Ureter (tissue), 1 donor: ENCODE data around the gene COMP. TPM values are rescaled to one million over a fixed set of nuclear protein-coding genes. Genes with fewer than 3 reads are reported as not detected.

Experiments
- DNase-seq: peaks from one replicate; pipeline ENCODE4 v3.0.0-alpha.2; 2020; ENCODE audit warnings: low spot score
- total RNA-seq: library from RNA; stranded (reverse); gene quantifications from one replicate; pipeline ENCODE4 v1.2.4, GENCODE V29; 2023
- donor health status: DM: yes; HTN: yes; CAD: no.

COMP gene
- total RNA-seq, 1 donor from 2014 or later, result 1.8 TPM

- DNase-seq, result no peak
These were observed 21.9 kb downstream of the COMP start for GRCh38 chr19:18768997-18769891.

DNA sequence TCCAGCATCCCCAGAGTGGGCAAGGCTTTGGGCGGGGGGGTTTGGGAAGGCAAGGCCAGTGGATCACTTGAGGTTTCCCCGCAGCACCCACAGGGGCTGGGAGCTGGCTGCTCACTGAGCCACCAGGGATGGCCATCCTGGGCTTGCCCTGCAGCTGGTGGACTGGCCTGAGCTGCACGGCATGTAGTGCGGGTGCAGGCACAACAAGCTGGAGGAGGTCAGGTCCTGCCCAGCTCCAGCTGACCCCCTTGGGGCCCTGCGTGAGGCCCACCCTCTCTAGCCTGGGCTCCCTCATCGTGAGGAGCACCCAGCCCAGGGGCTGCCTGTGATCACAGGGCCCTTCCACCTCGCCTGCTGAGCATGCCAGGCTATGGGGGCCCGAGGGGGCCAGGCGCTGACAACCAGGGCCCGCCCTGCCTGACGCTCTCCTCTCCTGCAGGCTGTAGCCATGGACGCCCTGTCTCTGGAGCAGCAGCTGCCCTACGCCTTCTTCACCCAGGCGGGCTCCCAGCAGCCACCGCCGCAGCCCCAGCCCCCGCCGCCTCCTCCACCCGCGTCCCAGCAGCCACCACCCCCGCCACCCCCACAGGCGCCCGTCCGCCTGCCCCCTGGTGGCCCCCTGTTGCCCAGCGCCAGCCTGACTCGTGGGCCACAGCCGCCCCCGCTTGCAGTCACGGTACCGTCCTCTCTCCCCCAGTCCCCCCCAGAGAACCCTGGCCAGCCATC lies 22.9 kb downstream of the COMP start:
- no peak for DNase-seq

- DNase-seq, result no peak
These were observed 25.9 kb downstream of the COMP start for GRCh38 chr19:18765224-18765623.

- no peak for DNase-seq
These were observed 26.5 kb downstream of the COMP start for GRCh38 chr19:18764591-18765051.

DNA sequence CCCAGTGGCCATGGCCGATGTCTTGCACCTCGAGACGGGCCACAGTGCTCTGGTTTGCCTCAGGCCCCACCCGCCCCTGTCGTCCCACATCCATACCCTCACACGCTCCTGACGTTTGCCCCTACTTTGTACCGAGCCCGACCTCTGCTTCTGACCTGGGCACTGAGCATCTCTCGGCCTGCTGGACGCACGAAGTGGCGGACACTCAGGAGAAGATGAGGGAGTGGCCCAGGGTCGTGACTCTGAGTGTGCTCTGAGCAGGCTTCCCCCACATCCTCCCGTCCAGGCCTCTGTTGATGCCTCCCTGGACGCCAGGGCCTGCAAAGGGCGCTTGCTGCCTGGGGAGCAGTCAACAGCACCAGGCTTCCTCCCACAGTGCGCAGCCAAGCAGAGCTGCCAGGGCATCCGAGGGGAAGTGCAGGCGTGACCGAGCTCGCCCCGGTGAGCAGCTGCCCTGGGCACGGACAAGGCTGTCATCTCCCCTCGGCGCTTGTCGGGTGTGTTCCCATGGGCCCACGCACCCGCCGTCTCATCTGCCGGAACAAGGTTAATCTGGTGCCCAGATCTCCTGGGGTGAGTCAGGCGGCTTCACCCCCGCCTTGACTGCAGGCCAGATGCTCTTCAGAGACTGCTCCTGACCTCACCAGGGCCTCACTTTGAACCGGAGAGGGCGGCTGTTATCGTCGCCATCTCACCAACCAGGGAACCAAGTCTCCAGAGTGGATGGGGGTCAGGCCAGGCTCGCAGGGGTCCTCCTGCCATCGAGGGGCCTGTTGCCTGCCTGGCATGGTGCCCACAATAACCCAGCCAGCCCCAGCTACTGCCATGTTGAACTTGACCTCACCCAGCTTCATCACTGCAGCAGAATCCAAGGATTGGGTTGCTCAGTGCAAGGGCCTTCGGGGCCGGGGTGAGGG lies 27.2 kb downstream of the COMP start:
- peak; percentile 68 for DNase-seq

- peak; percentile 78 for DNase-seq
These were observed 28.7 kb downstream of the COMP start for GRCh38 chr19:18762125-18763023.

- no peak for DNase-seq
These were observed 29.5 kb downstream of the COMP start for GRCh38 chr19:18761531-18762110.

DNA sequence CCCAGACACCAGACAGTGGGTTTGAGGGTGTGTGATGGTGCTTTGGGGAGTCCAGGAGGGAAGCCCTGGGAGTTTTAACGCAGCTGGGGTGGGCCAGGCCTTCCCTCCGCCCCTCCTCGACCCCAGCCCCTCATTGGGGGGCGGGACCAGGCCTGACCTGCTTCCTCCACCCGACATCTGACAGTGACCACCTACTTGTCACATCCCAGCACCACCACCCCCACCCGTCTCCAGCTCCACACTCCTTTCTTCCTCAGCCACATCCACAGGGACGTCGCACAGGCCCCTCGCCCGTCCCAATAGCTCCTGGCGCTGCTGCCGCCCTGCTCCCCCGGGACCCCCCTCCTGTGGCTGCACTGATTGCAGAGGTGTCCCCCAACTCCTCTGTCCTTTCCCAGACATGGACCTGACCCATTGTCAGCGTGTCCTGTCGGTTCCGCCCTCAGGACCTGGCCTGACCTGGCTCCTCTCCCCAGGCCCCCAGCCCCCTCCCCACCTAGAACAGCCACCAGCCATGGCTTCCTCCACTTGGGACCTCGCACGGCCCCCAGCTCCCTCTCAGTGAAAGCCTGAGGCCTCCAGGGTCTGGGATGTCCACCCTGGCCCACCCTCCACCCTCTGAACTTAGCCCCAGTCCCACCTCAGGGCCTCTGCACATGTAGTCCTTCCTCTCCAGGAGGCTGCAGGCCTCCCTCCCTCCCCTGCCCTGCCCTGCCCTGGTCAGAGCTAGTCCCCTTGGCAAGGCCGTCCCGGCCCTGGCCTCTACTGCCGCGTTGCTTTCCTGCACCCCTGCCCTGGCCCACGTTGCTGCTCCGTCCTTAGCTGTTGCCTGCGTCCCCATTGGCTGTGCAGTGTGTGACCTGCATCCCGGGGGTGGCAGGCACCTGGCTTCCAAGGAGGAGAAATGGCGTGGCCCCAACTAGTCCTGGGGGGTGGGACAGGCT lies 30.4 kb downstream of the COMP start:
- no peak for DNase-seq

DNA sequence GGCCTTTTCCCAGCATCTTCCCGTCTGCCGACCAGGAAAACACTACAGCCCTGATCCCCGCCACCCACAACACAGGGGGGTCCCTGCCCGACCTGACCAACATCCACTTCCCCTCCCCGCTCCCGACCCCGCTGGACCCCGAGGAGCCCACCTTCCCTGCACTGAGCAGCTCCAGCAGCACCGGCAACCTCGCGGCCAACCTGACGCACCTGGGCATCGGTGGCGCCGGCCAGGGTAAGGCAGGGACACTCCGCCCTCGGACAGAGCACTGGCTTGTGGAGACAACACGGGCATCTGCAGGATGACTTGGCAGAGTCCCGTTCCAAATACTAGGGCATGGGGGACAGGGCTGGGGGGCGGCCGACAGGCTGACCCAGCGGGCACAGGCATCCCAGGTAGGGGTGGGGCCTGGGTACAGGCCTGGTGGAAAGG lies 31.1 kb downstream of the COMP start:
- DNase-seq, result no peak

GRCh38 chr19:18759304-18759994 lies 31.7 kb downstream of the COMP start:
- DNase-seq, result no peak

GRCh38 chr19:18756896-18757295 lies 34.2 kb downstream of the COMP start:
- DNase-seq, result peak; percentile 73

DNA sequence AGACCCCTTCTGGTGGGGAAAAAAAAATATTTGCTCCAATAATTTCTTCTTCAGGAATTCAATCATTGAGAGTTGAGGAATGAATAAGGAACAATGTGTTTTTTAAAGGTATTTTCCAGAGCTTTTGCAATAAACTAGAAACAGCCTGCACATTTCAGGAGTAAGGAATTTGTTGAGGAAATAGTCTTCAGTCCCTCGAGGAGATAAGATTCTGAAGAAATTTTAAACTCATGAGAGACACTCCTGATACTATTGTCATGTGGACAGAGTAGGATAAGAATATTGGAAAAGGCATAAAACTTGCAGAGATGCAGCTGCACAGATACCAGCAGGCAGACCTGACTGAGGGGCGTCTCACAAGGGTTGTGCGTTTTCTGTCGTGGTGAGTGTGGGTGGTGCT lies 36.6 kb downstream of the COMP start:
- no peak for DNase-seq

DNA sequence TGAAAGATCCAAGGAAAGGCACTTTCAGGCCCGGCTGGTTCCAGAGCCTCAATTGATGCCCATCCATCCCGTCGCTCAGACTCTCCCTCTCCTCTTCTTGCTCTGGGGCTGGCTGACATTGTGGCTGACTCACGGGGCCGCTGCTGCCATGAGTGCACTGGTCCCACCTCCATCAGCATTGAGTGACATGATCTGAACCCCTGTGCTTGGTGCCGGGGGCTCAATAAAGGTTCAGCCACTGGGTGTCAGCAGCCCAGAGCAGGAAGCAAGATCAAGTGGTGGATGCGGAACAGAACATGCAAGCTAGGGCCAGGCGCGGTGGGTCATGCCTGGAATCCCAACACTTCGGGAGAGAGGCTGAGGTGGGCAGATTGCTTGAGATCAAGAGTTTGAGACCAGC lies 39.5 kb downstream of the COMP start:
- no peak for DNase-seq

DNA sequence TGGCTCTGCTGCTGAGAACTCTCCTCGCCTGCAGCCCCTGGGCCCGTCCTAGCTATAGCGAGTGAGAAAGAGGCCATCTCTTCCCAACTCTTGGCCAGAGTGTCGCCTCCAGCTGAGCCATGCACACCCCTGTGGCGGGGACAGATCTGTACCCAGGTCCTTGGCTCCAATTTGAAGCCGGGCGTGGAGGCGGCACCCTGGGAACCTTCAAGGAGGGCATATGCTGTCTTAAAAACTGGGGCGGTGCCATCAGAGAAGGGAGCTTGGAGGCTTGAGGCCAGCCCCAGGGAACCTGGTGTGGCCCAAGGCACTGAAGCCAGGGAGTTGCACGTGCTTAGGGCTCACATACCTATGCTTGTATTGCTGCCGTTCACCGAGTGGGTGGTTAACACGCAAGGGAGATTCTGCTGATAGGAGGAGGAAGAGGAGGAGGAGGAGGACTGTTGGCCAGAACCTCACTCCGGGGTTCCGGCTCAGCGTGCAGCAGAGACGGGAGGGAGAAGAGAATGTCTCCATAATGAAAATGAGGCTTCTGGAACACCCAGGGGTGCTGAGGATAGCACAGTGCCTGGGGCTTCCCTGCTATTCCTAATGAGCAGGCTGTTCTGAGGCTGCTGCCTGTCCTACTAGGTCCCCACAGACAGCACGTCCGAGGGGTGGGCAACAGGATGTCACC lies 40.7 kb downstream of the COMP start:
- DNase-seq, result no peak

GRCh38 chr19:18749362-18750231 lies 41.5 kb downstream of the COMP start:
- DNase-seq, result no peak

GRCh38 chr19:18746401-18747325 lies 44.4 kb downstream of the COMP start:
- DNase-seq, result no peak
